Measurements from ENCODE around the gene PRR14.
A peak's percentile ranks its signal among the peaks of the same experiment; 100 is the strongest.
"Not testable (repeated sequence)": the region's sequence is repeated elsewhere in the genome, so short reads cannot be mapped to it uniquely, and the experiment has no call there.

PRR14 gene

DNA sequence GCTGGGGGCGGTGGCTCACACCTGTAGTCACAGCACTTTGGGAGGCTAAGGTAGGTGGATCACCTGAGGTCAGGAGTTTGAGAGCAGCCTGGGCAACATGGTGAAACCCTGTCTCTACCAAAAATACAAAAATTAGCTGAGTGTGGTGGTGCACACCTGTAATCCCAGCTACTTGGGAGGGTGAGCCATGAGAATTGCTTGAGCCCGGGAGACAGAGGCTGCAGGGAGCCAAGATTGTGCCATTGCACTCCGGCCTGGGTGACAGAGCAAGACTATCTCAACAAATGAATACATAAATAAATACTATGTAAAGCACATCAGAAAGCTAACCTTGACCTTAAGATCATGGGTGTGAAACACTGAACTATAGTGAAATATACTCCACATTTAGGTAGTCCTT is 45.9 kb downstream of the PRR14 start:
- not testable (repeated sequence) for DNase-seq

DNA sequence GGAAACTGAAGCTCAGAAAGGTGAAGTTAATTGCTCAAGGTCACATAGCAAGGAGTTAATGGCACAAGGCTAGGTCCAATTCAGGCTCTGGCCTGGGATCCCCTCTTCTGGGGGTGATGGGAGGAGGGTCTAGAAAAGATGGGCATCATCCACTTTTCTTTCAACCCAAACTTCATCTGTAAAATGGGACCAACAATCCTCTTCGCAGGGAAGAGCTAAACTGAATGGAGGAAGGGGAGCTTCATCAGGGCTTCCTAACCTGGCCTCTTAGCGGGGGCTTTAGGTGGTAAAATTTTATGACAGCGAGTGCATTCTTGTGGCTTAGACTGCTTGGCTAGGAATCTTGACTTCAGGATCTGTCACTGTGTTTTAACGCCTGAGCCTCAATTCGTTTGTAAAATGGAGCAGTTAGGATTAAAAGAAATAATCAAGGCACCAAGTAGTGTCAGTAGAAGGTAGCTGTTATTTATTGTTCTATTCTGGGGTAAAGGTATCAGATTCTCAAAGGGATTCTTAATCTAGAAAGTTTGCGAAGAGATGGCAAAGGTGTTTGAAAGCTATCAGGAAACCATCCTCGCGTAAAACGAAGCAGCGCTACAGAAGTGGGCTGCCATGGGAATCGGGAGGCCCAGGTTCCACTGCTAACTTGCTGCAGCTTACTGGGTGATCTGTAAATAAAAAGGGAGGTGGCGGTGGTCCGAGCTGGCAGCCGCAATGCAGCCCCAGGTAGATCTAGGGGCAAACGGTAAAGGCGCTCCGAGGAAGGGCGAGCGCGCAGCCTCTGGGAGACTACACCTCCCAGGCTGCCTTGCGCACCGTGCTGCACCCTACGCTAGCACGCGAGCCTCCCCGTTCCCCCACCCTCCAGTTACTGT is 46.7 kb downstream of the PRR14 start:
- DNase-seq, result no peak

DNA sequence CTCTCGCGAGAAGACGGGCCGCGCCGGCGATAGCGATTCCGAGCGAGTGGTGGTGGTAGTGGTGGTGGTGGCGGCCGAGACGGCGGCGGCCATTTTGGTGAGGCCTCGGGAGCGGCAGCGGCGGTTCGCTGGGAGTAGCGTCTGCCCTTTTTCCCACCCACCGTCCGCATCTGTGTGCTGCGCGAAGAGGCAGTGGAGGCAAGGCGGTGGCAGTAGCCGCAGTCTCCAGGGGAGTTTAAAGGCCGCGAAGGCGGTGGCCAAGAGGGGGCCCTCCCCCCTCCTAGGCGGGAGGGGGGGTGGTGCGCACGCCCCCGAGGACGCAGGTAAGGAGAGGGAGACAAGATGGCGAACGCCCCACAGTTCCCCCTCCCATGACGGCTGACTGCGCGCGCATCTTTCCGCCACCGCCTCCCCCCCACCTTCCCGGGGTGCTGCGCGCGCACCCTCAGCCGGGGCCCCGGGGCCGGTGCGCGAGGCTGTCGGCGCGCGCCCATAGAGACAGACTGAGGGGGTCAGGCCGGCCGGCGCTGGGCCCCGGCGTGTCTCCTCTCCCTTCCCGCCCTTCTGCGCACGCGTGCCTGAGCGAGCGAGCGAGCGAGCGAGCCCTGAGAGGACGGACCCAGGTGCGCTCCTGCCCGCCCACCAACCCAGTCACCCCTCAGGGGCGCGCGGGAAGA is 47.5 kb downstream of the PRR14 start:
- peak; percentile 99 for DNase-seq

DNA sequence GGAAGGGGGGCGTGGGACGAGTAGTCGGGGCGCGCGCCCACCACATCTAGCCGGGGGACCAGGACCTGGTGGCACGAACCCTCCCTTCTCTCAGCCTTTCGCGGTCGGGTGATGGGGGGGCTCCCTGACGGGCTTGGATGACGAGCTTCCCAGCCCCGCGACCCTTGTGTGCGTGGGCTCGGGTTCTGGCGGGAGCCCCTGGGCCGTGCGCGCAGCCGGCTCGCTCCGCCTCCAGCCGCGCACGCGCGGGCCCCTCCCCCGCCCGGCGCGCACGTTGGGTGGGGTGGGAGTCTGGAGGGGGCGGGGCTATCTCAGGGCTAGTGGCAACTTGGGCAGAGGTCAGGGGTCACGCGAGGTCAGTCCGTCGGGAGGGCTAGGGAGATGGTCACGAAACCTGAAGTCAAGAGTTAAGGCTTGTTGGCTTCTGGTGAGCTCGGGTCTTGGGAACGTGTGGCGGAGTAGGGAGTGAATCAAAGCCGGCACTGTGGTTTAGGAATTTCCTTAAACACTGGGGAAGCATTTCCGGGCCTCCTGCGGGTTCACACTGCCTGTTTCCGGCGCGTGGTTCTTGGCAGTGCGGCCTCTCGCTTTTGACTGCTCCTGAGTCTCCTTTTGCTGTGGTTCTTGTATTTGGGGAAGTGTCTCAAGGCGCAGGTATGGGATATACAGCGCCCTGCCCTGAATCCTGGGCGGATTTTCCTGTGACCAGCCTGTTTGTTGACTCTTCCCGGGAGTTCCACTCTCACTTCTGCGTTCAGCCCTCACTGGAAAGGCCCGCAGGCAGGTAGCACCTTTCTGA is 48.3 kb downstream of the PRR14 start, which contains the start of gene SRCAP:
Gene SRCAP, plus strand, starts transcription at position 356 of the 799 bp plus-strand sequence. CDS start 1,654 bp downstream, outside the sequence.
- DNase-seq, result peak; percentile 86 to 92

DNA sequence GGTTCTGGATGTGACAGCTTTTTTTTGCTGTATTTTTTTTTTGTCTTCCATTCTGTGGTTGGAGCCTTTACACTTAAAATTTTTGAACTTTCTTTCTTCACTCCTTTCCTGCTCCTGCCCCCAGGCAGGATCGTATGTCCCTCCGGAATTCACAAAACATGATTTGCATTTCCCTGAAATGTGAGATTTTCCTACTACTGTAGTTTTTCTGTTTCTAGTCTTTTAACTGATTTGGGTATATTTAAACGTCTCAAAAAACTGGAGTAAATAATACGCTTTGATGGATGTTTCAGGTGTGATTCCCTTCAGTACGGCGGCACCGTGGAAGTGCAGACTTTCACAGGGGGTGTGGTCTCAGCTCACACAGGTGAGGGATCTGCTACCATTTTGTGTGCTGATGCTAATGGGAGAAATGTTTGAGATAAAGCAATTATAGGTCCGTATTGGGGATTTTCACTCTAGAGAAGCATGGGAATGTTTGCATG is 48.9 kb downstream of the PRR14 start:
- DNase-seq, result no peak

DNA sequence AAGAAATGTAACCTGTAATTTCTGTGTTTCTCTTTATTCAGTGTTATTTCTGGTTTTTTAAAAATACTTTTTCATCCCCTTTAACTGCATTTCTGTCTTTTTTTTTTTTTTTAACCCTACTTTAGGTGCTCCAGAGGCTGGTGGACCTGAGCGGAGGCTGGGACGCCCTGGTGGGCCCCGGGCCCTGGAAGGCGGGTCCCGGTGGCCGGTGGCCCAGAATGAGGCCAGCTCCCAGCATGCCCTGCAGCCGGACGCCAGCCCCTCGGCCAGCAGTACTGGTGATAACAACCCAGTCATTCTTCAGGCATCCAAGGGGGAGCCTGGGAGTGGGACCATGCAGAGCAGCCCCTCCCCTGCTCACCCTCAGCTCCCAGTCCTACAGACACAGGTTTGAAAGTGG is 49.7 kb downstream of the PRR14 start:
- DNase-seq, result no peak

DNA sequence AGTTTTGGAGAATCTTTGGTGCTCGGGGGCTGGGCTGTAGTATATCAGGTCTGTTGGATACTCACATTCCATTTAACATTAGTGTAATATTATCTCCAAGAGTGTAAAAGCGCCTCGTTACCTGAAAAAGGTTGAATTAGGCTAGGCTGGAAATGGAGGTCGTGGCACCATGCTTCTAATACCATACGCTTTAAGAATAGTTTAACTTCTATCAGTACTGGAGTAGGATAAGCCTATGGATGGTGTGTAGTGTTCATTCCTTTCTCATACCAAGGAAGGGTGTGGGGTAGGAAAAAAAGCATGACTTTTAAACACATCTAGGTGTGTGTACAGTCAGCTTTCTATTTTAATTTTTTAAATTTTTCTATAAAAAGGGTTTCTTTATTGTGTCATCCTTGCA is 50.2 kb downstream of the PRR14 start:
- DNase-seq, result no peak

DNA sequence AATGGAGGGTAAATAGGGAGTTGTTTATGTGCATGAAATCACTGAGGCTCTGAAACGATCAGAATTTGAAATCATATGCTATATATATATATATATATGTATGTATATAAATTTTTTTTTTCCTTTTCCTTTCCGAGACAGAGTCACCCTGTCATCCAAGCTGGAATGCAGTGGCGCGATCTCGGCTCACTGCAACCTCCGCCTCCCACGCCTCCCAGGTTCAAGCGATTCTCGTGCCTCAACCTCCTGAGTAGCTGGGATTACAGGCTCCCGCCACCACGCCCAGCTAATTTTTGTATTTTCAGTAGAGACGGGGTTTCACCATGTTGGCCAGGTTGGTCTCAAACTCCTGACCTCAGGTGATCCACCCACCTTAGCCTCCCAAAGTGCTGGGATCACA is 52.3 kb downstream of the PRR14 start:
- not testable (repeated sequence) for DNase-seq

DNA sequence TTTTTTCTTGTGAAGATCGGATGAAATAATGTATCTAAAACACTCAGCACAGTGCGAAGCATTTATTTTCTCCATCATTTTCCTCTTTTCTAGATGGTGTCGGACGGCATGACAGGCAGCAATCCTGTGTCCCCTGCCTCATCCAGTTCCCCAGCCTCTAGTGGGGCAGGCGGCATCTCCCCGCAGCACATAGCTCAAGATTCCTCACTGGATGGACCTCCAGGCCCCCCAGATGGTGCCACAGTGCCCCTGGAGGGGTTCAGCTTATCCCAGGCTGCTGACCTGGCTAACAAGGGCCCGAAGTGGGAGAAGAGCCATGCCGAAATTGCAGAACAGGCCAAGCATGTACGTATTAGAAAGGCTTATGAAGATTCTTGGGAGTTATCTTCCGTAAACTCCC is 53.2 kb downstream of the PRR14 start:
- no peak for DNase-seq

All from stimulated activated CD4-positive, alpha-beta T cell treated with anti-CD3 and anti-CD28 coated beads, Interleukin-2, amount 100 ng/mL, for 24 hours (primary cell).